K562 treated with DMSO at 1 percent for 48 hours (cell line): ENCODE results near the gene MEGF10. TPM values are rescaled to one million over a fixed set of nuclear protein-coding genes. Genes with fewer than 3 reads are reported as not detected.

Experiments used
- total RNA-seq: library from RNA; unstranded; fragments of 300-600 nt; gene quantifications from 2 replicates; pipeline ENCODE4 v1.2.3, GENCODE V29; 2022; ENCODE audit warnings: low replicate concordance; ENCODE audit errors: extremely low read depth

MEGF10 gene
- not detected in 2 replicates for total RNA-seq

DNA sequence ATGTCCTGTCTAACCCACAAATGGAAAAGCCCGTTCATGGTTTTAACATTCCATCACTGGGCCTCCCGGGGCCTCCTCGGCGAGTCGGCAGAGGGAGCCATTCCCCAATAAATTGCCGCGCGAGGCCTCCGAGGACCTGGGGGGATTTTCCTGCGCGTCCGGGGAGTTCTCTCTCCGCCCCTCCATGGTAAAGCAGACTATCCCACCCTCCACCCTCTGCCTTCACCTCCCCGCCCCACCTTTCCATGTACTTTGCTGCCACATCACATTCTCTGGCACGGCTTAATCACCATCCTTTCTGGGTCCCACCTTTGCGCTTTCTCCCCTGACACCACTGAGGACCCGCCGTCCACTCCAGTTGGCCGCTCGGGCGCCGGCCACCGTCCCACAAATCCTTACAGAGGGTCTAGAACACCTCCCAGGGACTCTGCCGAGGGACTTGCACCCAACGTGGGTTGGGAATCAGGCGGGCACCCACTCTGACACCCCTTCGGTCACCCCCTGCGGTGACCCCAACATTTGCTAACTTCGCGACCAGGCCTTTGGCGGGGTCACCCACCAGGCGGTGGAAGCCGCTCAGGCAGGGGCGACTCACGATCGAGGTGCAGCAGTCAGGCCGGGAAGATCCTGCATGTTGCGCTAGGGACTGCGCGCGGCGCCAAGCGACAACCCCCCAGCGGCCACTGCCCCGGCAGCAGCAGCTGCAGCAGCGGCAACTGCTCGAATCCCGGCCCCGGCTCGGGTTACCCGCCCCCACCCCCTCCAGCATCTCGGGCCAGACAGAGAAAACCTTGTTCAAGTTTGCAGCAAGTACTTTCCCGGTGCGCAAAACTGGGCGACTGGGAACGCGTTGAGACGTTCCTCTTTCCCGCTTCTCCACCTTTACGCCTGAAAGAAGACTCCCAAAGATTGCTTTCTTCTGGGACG, at the start of gene MEGF10:
Gene MEGF10 (plus strand): TSS at position 778 of the 927 bp plus-strand sequence. CDS start 40,513 bp downstream, outside the sequence.

Other genes with a start within 250 kb of the MEGF10 start
- gene C5orf63, start 217.3 kb upstream of the MEGF10 start, total RNA-seq: not detected in 2 replicates
- not detected in 2 replicates for gene PRRC1, start 226.8 kb downstream of the MEGF10 start, total RNA-seq